Left ventricle myocardium superior (tissue), 1 donor: ENCODE results near the gene GUCD1. TPM values are rescaled to one million over a fixed set of nuclear protein-coding genes. Genes with fewer than 3 reads are reported as not detected.
"Not testable (repeated sequence)": the region's sequence is repeated elsewhere in the genome, so short reads cannot be mapped to it uniquely, and the experiment has no call there.

Experiments used
- ATAC-seq: fragments of 200-7000 bp; cut with Tn5 transposase; one replicate; pipeline ENCODE4 v1.9.1; 2020; ENCODE audit warnings: mild to moderate bottlenecking, moderate library complexity
- DNase-seq: peaks from one replicate; pipeline ENCODE4 v3.0.0-alpha.2; 2020
- intact Hi-C: fragments of 100-400 bp; cut with micrococcal nuclease; formaldehyde crosslinking; loops from one replicate; pipeline ENCODE4 v1.11.0; 2022
- long read RNA-seq: library from polyadenylated mRNA; unstranded; transcript quantifications from one replicate; pipeline ENCODE4 v2.0.0, GENCODE V29; 2021
- total RNA-seq: library from RNA; stranded (reverse); fragmentation: NEBNext Ultra II Directional; extraction: Animal tissue kit (Norgen Biotek cat#: 25700); gene quantifications from one replicate; pipeline ENCODE4 v1.2.1, GENCODE V29; 2021
- donor health status: DM: no; HTN: yes; CAD: no; lungs with severe emphysema.

GUCD1 gene
- 275 TPM for total RNA-seq
- long read RNA-seq, transcript GUCD1-212 (2 exons, 510 nt), result minor isoform, 14 of 271 reads
- long read RNA-seq, transcript GUCD1-204 (6 exons, 3,482 nt), result minor isoform, 5 of 271 reads
- long read RNA-seq, transcript GUCD1-206 (6 exons, 3,613 nt), result major isoform, 114 of 271 reads
- long read RNA-seq, transcript GUCD1-203 (6 exons, 1,606 nt), result minor isoform, 5 of 271 reads
- long read RNA-seq, partial matches to known transcripts, result 8 of 271 reads
- long read RNA-seq, other reads (novel, unspliced or antisense), result 121 of 271 reads

- intact Hi-C loops, result no loop called here
- ATAC-seq (peak; percentile 2), DNase-seq (peak; percentile 42)
Observed at GRCh38 chr22:24554313-24555164, at the start of gene GUCD1. GUCD1 (minus strand) TSS chr22:24555138; CDS start chr22:24554991, 147 bp downstream.

DNA sequence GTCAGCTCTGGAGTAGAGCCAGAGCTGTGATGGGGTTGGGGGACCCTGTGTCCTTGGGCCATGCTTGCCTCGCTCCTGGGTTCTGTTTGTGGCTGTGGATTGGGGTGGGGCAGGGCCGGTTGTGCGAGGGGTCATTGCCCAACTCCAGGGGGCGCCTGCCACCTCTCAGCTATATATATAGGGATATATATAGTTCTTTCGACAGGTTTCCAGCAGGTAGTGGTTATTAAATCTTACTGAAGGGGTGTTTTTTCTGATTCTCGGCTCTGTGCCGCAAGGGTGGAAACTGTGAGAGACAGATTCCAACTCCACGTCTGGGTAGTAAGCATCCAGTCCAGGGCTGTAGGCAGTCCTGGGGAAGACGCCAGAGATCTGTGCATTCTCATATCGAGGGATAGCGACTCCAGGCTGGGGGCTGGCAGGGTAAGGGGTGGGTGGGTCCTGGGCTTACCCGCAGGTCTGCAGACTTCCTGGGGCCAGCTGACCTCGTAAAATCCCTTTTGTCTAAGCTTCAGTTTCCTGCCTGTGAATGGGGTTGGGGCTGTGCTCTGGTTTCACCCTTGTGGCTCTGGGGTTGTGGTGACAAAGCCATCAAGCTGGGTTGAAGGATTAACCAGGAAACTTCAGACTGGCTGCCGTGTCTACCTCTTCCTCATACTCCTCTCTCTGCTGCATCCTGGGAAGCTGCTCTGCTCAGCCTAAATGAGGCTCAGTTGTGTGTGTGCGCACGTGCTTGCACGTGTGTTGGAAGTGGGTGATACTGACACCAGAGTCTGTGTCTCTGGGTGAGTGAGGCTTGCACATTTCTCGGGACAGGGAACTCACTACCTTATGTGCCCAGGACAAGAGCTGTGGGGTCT is 49.1 kb upstream of the GUCD1 start:
- DNase-seq, intact Hi-C loops: not testable (repeated sequence)
- peak; percentile 6 for ATAC-seq

DNA sequence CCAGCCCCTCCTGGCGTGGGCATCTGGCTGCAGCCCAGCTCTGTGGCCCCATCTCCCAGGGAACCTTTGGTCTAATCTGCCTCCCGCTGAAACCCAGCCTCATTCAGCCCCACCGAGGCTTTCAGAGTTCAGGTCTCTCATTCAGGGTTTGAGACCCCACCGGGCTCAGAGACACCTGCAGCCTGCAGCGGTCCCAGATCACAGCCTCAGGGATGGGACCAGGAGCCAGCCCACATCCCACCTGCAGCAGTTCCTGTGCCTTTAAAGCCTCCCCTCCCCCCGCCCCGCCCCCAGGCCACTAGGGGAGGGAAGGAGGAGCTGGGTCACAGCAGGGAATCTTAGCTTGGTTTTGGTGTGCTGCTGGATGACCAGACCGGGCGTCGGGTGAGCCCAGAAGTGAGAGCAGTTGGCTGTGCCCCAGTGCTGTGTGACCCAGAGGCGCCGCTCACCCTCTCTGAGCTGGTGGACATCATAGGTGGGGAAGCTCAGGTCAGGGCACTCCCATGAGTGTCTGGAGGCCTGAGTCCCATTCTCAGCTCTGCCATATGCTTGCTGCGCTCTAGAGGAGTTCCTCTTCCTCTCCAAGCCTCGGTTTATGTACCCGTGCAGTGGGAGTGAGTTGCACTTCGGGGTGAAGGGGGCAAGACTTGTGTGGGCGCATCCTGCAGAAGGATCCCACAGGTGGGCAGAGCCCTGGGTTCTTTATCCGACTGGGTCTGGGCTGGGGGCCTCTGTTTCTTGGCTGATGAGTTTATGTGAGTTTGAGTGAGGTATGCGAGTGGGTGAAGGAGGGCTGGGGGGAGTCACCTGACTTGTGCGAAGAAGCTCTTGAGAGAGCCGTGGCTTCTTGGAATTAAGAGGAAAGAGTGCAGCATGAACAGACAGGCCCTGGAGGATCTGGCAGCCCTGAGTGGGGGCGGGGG is 48.2 kb upstream of the GUCD1 start, which contains the start of gene GGT1:
GGT1 (plus strand) TSS at position 347 of the 923 bp plus-strand sequence. CDS start 7,889 bp downstream, outside the sequence.
- ATAC-seq, intact Hi-C loops, DNase-seq: not testable (repeated sequence)

- DNase-seq, intact Hi-C loops: not testable (repeated sequence)
- ATAC-seq, result peak; percentile 2
Observed at GRCh38 chr22:24602105-24602749, 47.3 kb upstream of the GUCD1 start.

DNA sequence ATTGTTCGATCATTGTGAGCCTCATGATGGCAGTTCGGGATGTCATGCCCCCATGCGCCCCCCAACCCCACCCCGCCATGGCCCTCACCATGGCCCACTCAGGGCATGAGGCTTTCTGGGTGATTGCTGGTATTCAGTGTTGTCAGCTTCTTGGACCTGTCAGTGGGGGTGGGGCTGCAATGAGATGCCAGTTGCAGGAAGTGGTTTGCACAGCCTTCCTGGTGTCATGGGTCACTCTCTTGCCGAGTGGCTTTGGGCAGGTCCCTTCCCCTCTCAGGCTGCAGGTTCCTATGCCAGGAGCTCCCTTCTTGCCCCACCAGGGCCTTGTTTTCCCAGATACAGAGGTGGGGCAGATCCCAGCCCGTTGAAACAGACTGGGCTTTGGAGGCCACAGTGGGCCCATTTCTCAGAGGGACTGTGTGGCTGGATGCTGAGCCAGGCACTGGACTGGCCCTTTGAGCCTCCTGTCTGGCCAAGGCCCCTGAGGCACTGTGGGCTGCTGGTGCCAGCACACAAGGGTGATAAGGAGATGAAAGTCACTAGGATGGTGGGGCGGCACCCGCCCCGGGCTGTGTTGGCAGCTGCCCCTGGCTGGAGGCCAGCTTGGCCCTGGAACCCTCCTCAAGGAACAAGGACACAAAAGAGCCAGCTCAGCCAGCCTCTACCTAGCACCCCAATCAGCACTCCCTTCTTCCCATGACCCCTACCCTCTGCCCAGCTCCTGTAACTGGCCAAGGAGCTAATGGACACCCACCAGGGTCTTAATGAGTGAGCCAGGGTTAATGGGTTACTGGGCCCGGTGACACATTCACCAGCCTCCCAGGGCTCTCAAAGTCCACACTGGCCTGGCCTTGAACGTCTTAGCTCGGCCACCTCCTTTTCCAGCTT is 46.5 kb upstream of the GUCD1 start:
- DNase-seq, result peak; percentile 87
- intact Hi-C loops, result no loop called here
- peak; percentile 91 for ATAC-seq

- intact Hi-C loops, ATAC-seq, DNase-seq: not testable (repeated sequence)
Observed at GRCh38 chr22:24599958-24600715, 45.2 kb upstream of the GUCD1 start.

DNA sequence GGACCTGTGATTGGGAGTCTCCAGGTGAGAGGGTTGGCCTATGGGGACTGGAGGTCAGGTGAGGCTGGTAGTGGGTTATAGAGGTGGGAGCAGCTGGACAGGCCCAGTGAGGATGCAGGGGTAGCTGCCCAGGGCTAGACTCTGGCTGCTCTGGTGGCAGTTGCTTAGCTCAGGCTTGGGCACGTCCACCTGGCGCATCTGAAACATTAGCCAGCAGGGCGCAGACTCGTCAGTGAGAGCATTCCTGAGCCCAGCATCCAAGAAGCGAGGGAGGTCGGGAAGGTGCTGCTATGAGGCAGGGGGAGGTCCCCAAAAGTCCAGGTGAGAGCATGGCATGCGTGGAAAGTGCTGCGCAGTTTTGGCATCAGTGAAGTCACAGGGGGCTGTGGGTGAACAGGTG is 44.6 kb upstream of the GUCD1 start:
- intact Hi-C loops, result no loop called here
- ATAC-seq (no peak), DNase-seq (no peak)

DNA sequence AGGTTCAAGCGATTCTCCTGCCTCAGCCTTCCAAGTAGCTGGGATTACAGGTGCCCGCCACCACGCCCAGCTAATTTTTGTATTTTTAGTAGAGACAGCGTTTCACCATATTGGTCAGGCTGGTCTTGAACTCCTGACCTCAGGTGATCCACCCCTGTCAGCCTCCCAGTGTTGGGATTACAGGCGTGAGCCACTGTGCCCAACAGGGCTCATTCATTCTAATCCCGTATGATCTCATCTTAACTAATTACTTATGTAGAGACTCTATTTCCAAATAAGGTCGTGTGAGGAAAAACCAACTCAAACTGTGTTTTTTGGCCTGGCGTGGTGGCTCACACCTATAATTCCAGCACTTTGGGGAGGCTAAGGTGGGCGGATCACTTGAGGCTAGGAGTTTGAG is 42.1 kb upstream of the GUCD1 start:
- DNase-seq, ATAC-seq, intact Hi-C loops: not testable (repeated sequence)

DNA sequence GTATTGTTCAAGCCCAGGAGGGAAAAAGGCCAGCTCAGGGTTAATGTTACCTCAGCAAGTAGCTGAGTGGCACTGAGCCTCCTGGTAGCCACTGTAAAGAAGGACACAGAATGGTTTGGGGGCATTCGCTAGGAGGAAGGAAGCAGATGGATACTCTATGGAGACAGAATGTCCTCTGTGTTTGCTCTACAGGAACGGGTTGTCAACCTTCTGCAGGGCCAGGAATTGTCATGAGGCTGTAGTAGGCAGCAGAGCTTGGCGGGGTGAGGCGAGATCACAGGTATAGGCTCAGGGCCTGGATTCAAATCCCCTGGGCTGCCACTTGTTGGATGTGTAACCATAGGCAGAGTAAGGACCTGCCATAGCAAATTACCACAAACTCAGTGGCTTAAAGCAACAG is 40.9 kb upstream of the GUCD1 start:
- DNase-seq (no peak), ATAC-seq (no peak)
- intact Hi-C loops, result no loop called here

- ATAC-seq, result no peak
- no peak for DNase-seq
- intact Hi-C loops, result no loop called here
Observed at GRCh38 chr22:24595228-24595627, 40.3 kb upstream of the GUCD1 start.

GRCh38 chr22:24594569-24595120 is 39.7 kb upstream of the GUCD1 start:
- ATAC-seq (no peak), DNase-seq (no peak)
- intact Hi-C loops, result no loop called here

DNA sequence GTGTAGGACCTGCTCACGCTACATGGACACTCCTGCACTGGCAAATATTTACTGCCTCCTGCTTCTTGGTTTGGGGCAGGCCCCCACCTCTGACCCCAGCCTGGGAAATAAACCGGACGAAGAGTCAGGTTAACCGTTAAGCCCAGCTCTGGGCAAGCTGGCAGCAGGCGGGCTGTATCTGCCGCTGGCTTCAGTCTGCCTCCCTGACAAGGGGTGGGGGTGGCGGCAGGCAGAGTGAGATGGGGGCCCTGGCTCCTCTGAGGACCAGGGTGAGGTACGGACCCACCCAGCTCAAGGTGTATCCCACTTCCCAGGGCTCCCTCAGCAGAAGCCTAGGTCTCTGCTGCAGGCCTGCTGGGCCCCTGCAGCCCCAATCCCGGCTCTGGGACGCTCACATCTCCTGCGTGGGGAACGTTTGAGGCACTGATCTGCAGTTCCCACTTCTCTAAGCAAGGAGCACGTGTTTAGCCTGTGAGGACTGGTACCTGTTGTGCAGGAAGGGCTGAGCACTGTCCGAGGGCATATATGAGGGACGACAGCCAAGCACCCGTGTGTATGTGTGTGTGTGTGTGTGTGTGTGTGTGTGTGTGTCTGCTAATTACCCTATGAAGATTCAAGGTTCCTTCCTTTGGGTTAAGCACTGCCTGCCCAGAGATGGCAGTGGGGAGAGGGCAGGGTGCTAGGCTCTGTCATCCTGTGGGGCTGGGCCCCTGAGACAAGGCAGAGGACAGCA is 39.1 kb upstream of the GUCD1 start:
- intact Hi-C loops, result no loop called here
- no peak for DNase-seq
- no peak for ATAC-seq

GRCh38 chr22:24593559-24593835 is 38.6 kb upstream of the GUCD1 start:
- intact Hi-C loops, DNase-seq, ATAC-seq: not testable (repeated sequence)

- intact Hi-C loops, result no loop called here
- ATAC-seq (peak; percentile 95), DNase-seq (peak; percentile 96)
Observed at GRCh38 chr22:24592851-24593558, 38.1 kb upstream of the GUCD1 start, which contains the start of gene LRRC75B. LRRC75B (minus strand) TSS chr22:24593073; CDS start chr22:24593039, 34 bp downstream.
